GF-D8 (cell line): ENCODE data around the gene HSD17B11.
"Not testable (repeated sequence)": the region's sequence is repeated elsewhere in the genome, so short reads cannot be mapped to it uniquely, and the experiment has no call there.

ENCODE experiments used
- DNase-seq: peaks from one replicate; lab custom pipeline; 2025; lab: John Stamatoyannopoulos, UW

Gene HSD17B11

GRCh38 chr4:87356832-87357526, 34.0 kb downstream of the HSD17B11 start:
- no peak for DNase-seq

GRCh38 chr4:87354168-87355102, 36.6 kb downstream of the HSD17B11 start:
- DNase-seq, result no peak

- DNase-seq, result no peak
Measured at GRCh38 chr4:87353592-87353991, 37.4 kb downstream of the HSD17B11 start.

- no peak for DNase-seq
Measured at GRCh38 chr4:87345139-87345538, 45.8 kb downstream of the HSD17B11 start.

- no peak for DNase-seq
Measured at GRCh38 chr4:87342872-87343271, 48.1 kb downstream of the HSD17B11 start.

- not testable (repeated sequence) for DNase-seq
Measured at GRCh38 chr4:87341954-87342635, 48.9 kb downstream of the HSD17B11 start.

GRCh38 chr4:87339440-87339839, 51.5 kb downstream of the HSD17B11 start:
- no peak for DNase-seq

GRCh38 chr4:87337361-87337760, 53.6 kb downstream of the HSD17B11 start:
- no peak for DNase-seq

- no peak for DNase-seq
Measured at GRCh38 chr4:87333267-87333666, 57.7 kb downstream of the HSD17B11 start.

- no peak for DNase-seq
Measured at GRCh38 chr4:87330761-87331160, 60.2 kb downstream of the HSD17B11 start.

- DNase-seq, result no peak
Measured at GRCh38 chr4:87327136-87327535, 63.9 kb downstream of the HSD17B11 start.

GRCh38 chr4:87326460-87326859, 64.5 kb downstream of the HSD17B11 start:
- DNase-seq, result no peak

GRCh38 chr4:87322754-87323153, 68.2 kb downstream of the HSD17B11 start, which contains the start of gene HSD17B13:
Gene HSD17B13, minus strand, starts transcription at chr4:87322882. Its CDS starts 41 bp downstream, at chr4:87322841.
- DNase-seq, result no peak

- DNase-seq, result no peak
Measured at GRCh38 chr4:87321888-87322287, 69.1 kb downstream of the HSD17B11 start.

- no peak for DNase-seq
Measured at GRCh38 chr4:87317527-87317926, 73.5 kb downstream of the HSD17B11 start.

GRCh38 chr4:87316961-87317360, 74.0 kb downstream of the HSD17B11 start:
- DNase-seq, result no peak

GRCh38 chr4:87315000-87315399, 76.0 kb downstream of the HSD17B11 start:
- DNase-seq, result not testable (repeated sequence)

- no peak for DNase-seq
Measured at GRCh38 chr4:87313756-87314155, 77.2 kb downstream of the HSD17B11 start.

- DNase-seq, result no peak
Measured at GRCh38 chr4:87311684-87312083, 79.3 kb downstream of the HSD17B11 start.

GRCh38 chr4:87310691-87311335, 80.2 kb downstream of the HSD17B11 start:
- DNase-seq, result no peak

GRCh38 chr4:87309625-87310024, 81.4 kb downstream of the HSD17B11 start:
- no peak for DNase-seq

- DNase-seq, result no peak
Measured at GRCh38 chr4:87306056-87306455, 84.9 kb downstream of the HSD17B11 start.
